HepG2 (cell line): ENCODE measurements around the gene C7orf57. TPM values are rescaled to one million over a fixed set of nuclear protein-coding genes. Genes with fewer than 3 reads are reported as not detected.

ENCODE experiments used
- AKAP8 ChIP-seq: sonication (generic); formaldehyde crosslinking; IDR thresholded peaks from 2 replicates; pipeline ENCODE4 v1.5.1; 2020; ENCODE audit warnings: mild to moderate bottlenecking, missing genetic modification reagents
- ATF7 ChIP-seq, 2 experiments: fragments of 450-650 bp in 1 of 2; sonication (generic) in 1 of 2; formaldehyde crosslinking in 1 of 2; IDR thresholded peaks; 2 replicates each; pipeline versions ENCODE4 v1.4.0 to v1.6.1; 2016 to 2020; ENCODE audit warnings: antibody characterized with exemption in 1 of 2, mild to moderate bottlenecking in 1 of 2, missing genetic modification reagents in 1 of 2
- FOXP1 ChIP-seq, 2 experiments: fragments of 450-650 bp in 1 of 2; IDR thresholded peaks; 2 replicates each; pipeline ENCODE4 v1.6.1; 2017 to 2018; ENCODE audit warnings: antibody characterized with exemption in 1 of 2
- MTA3 ChIP-seq: sonication (generic); formaldehyde crosslinking; IDR thresholded peaks from 2 replicates; pipeline ENCODE4 v1.4.0; 2020; ENCODE audit warnings: missing genetic modification reagents
- NONO ChIP-seq, 2 experiments: fragments of 450-650 bp in 1 of 2; sonication (generic) in 1 of 2; formaldehyde crosslinking in 1 of 2; IDR thresholded peaks in 1 of 2; conservative IDR thresholded peaks in 1 of 2; 2 replicates each; pipeline versions ENCODE4 v1.6.1 to v1.8.0; 2017 to 2022; ENCODE audit warnings: mild to moderate bottlenecking in 1 of 2, missing genetic modification reagents in 1 of 2, moderate library complexity in 1 of 2
- RORA ChIP-seq: sonication (generic); formaldehyde crosslinking; IDR thresholded peaks from 2 replicates; pipeline ENCODE4 v1.5.0; 2020; ENCODE audit warnings: mild to moderate bottlenecking, missing genetic modification reagents, moderate library complexity
- ZGPAT ChIP-seq: IDR thresholded peaks from 2 replicates; pipeline ENCODE4 v1.6.1; 2016; ENCODE audit warnings: mild to moderate bottlenecking
- ZMYM3 ChIP-seq: sonication (generic); formaldehyde crosslinking; IDR thresholded peaks from 2 replicates; pipeline ENCODE4 v1.5.1; 2020; ENCODE audit warnings: mild to moderate bottlenecking, missing genetic modification reagents
- ZNF12 ChIP-seq: sonication (generic); formaldehyde crosslinking; IDR thresholded peaks from 2 replicates; pipeline ENCODE4 v1.5.0; 2020; ENCODE audit warnings: missing genetic modification reagents
- ZNF225 ChIP-seq: sonication (generic); formaldehyde crosslinking; IDR thresholded peaks from 2 replicates; pipeline ENCODE4 v1.4.0; 2020; ENCODE audit warnings: mild to moderate bottlenecking, missing genetic modification reagents
- ZNF512 ChIP-seq: sonication (generic); formaldehyde crosslinking; IDR thresholded peaks from 2 replicates; pipeline ENCODE4 v1.4.0; 2020; ENCODE audit warnings: mild to moderate bottlenecking, missing genetic modification reagents
- ZNF550 ChIP-seq: sonication (generic); formaldehyde crosslinking; IDR thresholded peaks from 2 replicates; pipeline ENCODE4 v1.4.0; 2020; ENCODE audit warnings: mild to moderate bottlenecking, missing genetic modification reagents, borderline replicate concordance
- ZNF615 ChIP-seq: sonication (generic); formaldehyde crosslinking; IDR thresholded peaks from 2 replicates; pipeline ENCODE4 v1.5.0; 2020; ENCODE audit warnings: mild to moderate bottlenecking, missing genetic modification reagents, borderline replicate concordance
- ZNF746 ChIP-seq: sonication (generic); formaldehyde crosslinking; IDR thresholded peaks from 2 replicates; pipeline ENCODE4 v1.8.0; 2022; ENCODE audit warnings: mild to moderate bottlenecking, missing genetic modification reagents
- ZNF749 ChIP-seq: sonication (generic); formaldehyde crosslinking; IDR thresholded peaks from 2 replicates; pipeline ENCODE4 v1.8.0; 2022; ENCODE audit warnings: mild to moderate bottlenecking, missing genetic modification reagents, moderate library complexity, borderline replicate concordance
- ZNF75D ChIP-seq: sonication (generic); formaldehyde crosslinking; IDR thresholded peaks from 2 replicates; pipeline ENCODE4 v1.8.1; 2023; ENCODE audit warnings: missing genetic modification reagents, mild to moderate bottlenecking, borderline replicate concordance
- polyA plus RNA-seq, 8 experiments: library from polyadenylated mRNA; depleted of rRNA in 3 of 8; stranded (reverse) in 7 of 8; unstranded in 1 of 8; fragments of >200 nt; fragmentation: Illumina TruSeq in 4 of 8; extraction: Trizol in 4 of 8; gene quantifications; 2 replicates each; pipeline versions ENCODE4 v1.2.1 to v1.2.3, GENCODE V29; 2011 to 2016; ENCODE audit warnings: low read depth in 4 of 8, missing spikeins in 1 of 8, mixed read lengths in 1 of 8; ENCODE audit not compliant: insufficient read depth in 1 of 8
- total RNA-seq, 5 experiments: library from RNA; depleted of rRNA; stranded (reverse); fragments of >200 nt; fragmentation: Illumina TruSeq; extraction: Trizol; gene quantifications; 2 replicates each; pipeline ENCODE4 v1.2.3, GENCODE V29; 2016; ENCODE audit warnings: low read depth in 1 of 5
- TF ChIP-seq, protein P1 (sequence below): sonication (generic); formaldehyde crosslinking; IDR thresholded peaks from 2 replicates; pipeline ENCODE4 v1.5.1; 2020; ENCODE audit warnings: mild to moderate bottlenecking, missing genetic modification reagents, borderline replicate concordance
- TF ChIP-seq, protein P2 (sequence below): sonication (generic); formaldehyde crosslinking; IDR thresholded peaks from 2 replicates; pipeline ENCODE4 v1.9.0; 2021; ENCODE audit warnings: missing genetic modification reagents, borderline replicate concordance

Gene C7orf57
- total and polyA plus RNA-seq, 2 of the 13 experiments (the other 11 are each of a cell fraction or from before 2014, with no cell fraction given), result not detected

GRCh38 chr7:48088559-48089045 lies 53.3 kb downstream of the C7orf57 start (continued):
- TF ChIP-seq, protein P1, sequence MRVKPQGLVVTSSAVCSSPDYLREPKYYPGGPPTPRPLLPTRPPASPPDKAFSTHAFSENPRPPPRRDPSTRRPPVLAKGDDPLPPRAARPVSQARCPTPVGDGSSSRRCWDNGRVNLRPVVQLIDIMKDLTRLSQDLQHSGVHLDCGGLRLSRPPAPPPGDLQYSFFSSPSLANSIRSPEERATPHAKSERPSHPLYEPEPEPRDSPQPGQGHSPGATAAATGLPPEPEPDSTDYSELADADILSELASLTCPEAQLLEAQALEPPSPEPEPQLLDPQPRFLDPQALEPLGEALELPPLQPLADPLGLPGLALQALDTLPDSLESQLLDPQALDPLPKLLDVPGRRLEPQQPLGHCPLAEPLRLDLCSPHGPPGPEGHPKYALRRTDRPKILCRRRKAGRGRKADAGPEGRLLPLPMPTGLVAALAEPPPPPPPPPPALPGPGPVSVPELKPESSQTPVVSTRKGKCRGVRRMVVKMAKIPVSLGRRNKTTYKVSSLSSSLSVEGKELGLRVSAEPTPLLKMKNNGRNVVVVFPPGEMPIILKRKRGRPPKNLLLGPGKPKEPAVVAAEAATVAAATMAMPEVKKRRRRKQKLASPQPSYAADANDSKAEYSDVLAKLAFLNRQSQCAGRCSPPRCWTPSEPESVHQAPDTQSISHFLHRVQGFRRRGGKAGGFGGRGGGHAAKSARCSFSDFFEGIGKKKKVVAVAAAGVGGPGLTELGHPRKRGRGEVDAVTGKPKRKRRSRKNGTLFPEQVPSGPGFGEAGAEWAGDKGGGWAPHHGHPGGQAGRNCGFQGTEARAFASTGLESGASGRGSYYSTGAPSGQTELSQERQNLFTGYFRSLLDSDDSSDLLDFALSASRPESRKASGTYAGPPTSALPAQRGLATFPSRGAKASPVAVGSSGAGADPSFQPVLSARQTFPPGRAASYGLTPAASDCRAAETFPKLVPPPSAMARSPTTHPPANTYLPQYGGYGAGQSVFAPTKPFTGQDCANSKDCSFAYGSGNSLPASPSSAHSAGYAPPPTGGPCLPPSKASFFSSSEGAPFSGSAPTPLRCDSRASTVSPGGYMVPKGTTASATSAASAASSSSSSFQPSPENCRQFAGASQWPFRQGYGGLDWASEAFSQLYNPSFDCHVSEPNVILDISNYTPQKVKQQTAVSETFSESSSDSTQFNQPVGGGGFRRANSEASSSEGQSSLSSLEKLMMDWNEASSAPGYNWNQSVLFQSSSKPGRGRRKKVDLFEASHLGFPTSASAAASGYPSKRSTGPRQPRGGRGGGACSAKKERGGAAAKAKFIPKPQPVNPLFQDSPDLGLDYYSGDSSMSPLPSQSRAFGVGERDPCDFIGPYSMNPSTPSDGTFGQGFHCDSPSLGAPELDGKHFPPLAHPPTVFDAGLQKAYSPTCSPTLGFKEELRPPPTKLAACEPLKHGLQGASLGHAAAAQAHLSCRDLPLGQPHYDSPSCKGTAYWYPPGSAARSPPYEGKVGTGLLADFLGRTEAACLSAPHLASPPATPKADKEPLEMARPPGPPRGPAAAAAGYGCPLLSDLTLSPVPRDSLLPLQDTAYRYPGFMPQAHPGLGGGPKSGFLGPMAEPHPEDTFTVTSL (CRISPR knock-in tag), result peak; percentile 25; the same call in 1 of the 2 replicates
- TF ChIP-seq ZGPAT (CRISPR knock-in tag) (no peak; the same call in 1 of the 2 replicates), ZNF749 (CRISPR knock-in tag) (no peak), ZNF12 (CRISPR knock-in tag) (0 out of 2 replicates have a peak, but pooled peaks have one; percentile 29), AKAP8 (CRISPR knock-in tag) (no peak), RORA (CRISPR knock-in tag) (no peak), FOXP1 (IDR thresholded peaks at IDR 0.05) (no peak), FOXP1 (CRISPR knock-in tag; IDR thresholded peaks at IDR 0.05) (no peak), ZNF615 (CRISPR knock-in tag) (no peak), ZMYM3 (CRISPR knock-in tag) (no peak; the same call in 1 of the 2 replicates), ZNF550 (no peak), ZNF75D (CRISPR knock-in tag) (no peak), ATF7 (IDR thresholded peaks at IDR 0.05) (no peak), ATF7 (CRISPR knock-in tag; IDR thresholded peaks at IDR 0.05) (peak; percentile 48; the same call in 1 of the 2 replicates), NONO (IDR thresholded peaks at IDR 0.05) (no peak), NONO (CRISPR knock-in tag; conservative IDR thresholded peaks at IDR 0.05) (no peak; the same call in 1 of the 2 replicates), ZNF225 (CRISPR knock-in tag) (no peak), MTA3 (no peak), ZNF746 (CRISPR knock-in tag) (no peak), ZNF512 (CRISPR knock-in tag) (no peak)
- TF ChIP-seq, protein P2, sequence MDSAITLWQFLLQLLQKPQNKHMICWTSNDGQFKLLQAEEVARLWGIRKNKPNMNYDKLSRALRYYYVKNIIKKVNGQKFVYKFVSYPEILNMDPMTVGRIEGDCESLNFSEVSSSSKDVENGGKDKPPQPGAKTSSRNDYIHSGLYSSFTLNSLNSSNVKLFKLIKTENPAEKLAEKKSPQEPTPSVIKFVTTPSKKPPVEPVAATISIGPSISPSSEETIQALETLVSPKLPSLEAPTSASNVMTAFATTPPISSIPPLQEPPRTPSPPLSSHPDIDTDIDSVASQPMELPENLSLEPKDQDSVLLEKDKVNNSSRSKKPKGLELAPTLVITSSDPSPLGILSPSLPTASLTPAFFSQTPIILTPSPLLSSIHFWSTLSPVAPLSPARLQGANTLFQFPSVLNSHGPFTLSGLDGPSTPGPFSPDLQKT (CRISPR knock-in tag), result no peak
